ENCODE measurements around the gene ZNF580. TPM values are rescaled to one million over a fixed set of nuclear protein-coding genes. Genes with fewer than 3 reads are reported as not detected.

ZNF580 gene
- total RNA-seq, 1 donor from 2014 or later = 37.4 TPM

DNA sequence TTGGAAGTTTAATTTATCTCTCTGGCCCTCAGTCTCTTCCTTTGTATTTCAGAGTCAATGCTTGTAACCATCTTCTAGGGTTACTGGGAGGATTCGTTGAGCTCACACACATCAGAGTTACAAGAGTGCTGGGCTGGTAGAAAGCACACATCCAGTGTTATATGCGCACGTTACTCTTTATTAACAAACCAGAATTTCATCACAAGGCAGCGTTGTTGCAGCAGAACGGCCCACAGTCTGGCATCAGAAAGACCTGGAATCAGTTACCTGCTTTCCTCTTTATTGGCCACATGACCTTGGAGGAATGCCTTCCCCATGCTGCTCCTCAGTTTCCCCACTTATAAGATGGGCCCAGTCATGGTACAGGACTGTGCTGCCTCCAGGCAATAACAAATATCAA, 31.5 kb upstream of the ZNF580 start:
- DNase-seq (ENCODE audit: extremely low spot score, unreplicated experiment) = no peak
- no peak overlapping the region for H3K27ac Mint-ChIP-seq
- H3K9me3 Mint-ChIP-seq = no peaks in the 10 kb centered on the region
- TF ChIP-seq, protein P1, sequence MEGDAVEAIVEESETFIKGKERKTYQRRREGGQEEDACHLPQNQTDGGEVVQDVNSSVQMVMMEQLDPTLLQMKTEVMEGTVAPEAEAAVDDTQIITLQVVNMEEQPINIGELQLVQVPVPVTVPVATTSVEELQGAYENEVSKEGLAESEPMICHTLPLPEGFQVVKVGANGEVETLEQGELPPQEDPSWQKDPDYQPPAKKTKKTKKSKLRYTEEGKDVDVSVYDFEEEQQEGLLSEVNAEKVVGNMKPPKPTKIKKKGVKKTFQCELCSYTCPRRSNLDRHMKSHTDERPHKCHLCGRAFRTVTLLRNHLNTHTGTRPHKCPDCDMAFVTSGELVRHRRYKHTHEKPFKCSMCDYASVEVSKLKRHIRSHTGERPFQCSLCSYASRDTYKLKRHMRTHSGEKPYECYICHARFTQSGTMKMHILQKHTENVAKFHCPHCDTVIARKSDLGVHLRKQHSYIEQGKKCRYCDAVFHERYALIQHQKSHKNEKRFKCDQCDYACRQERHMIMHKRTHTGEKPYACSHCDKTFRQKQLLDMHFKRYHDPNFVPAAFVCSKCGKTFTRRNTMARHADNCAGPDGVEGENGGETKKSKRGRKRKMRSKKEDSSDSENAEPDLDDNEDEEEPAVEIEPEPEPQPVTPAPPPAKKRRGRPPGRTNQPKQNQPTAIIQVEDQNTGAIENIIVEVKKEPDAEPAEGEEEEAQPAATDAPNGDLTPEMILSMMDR (conservative IDR thresholded peaks at IDR 0.05) = no peak
- H3K4me1 Mint-ChIP-seq (ENCODE audit: unreplicated experiment) = peaks cover 17% of the 10 kb centered on the region
- H3K27me3 Mint-ChIP-seq = no peaks in the 10 kb centered on the region
- no peak overlapping the region for H3K4me3 Mint-ChIP-seq
- peaks cover 35% of the 10 kb centered on the region for H3K36me3 Mint-ChIP-seq

DNA sequence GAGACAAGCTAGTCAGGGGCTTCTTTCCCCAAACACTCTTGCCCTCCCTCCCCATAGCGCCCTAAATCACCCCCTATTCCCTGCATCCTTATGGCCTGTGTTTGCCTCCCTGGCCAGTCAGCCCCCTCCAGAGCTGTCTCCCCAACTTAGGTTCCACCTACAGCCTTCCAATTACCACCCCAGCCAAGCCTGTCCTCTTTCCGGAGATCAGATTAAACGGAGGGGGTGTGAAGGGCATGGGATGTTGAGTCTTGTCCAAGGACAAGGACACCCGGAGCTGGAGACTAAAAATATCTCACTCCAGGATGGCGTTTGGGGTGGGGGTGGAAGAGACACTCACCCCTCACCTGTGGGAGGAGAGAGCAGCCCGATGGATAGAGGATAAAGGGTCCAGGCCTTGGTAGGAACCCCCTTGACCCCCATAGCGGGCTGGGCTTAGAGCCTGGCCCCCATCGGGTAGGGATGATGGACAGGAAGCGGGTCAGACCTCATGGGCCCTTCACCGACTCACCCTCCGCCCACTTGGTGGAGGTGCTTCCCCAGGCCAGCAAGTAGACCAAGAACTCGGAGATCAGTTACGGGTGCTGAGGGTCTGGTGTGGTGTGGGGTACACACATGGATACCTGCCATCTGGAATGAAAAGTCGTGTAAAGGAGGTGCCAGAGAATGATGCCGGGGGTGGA, 29.4 kb upstream of the ZNF580 start:
- H3K27me3 Mint-ChIP-seq = no peaks in the 10 kb centered on the region
- H3K9me3 Mint-ChIP-seq = no peaks in the 10 kb centered on the region
- peaks cover 12% of the 10 kb centered on the region for H3K4me1 Mint-ChIP-seq (ENCODE audit: unreplicated experiment)
- no peak for DNase-seq (ENCODE audit: extremely low spot score, unreplicated experiment)
- H3K36me3 Mint-ChIP-seq = peaks cover 29% of the 10 kb centered on the region
- H3K4me3 Mint-ChIP-seq = no peak overlapping the region
- H3K27ac Mint-ChIP-seq = no peak overlapping the region
- TF ChIP-seq, protein P1 (conservative IDR thresholded peaks at IDR 0.05) = no peak

DNA sequence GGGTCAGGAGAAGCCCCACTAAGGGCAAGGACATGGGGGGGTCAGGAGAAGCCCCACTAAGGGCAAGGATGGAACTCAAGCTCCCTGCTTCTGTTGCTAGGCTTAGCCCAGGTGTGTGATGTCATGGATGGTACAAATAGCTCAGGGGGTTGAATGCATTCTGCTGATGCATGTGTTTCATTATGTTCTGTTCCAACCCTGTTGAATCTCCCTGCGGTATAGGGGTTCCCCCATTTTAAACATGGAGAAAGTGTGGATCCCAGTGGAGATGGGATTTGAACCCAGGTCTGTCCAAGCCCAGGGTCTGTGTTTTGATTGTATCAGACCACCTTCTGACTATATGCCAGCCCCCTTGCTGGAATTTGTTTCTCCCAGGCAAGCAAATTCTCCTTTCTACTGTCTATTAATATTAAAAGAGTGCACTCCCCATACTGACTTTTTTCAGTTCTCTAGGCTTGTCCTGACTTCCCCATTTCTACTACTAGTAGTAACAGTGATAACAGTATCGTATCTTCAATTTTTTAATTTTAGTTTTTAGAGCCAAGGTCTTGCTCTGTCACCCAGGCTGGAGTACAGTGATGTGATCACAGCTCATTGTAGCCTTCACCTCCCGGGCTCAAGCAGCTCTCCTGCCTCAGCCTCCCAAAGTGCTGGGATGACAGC, 28.7 kb upstream of the ZNF580 start:
- peaks cover 23% of the 10 kb centered on the region for H3K36me3 Mint-ChIP-seq
- DNase-seq (ENCODE audit: extremely low spot score, unreplicated experiment) = no peak
- H3K4me3 Mint-ChIP-seq = no peak overlapping the region
- H3K27ac Mint-ChIP-seq = no peak overlapping the region
- TF ChIP-seq, protein P1 (conservative IDR thresholded peaks at IDR 0.05) = no peak
- peaks cover 5% of the 10 kb centered on the region for H3K4me1 Mint-ChIP-seq (ENCODE audit: unreplicated experiment)
- H3K9me3 Mint-ChIP-seq = no peaks in the 10 kb centered on the region
- H3K27me3 Mint-ChIP-seq = no peaks in the 10 kb centered on the region

DNA sequence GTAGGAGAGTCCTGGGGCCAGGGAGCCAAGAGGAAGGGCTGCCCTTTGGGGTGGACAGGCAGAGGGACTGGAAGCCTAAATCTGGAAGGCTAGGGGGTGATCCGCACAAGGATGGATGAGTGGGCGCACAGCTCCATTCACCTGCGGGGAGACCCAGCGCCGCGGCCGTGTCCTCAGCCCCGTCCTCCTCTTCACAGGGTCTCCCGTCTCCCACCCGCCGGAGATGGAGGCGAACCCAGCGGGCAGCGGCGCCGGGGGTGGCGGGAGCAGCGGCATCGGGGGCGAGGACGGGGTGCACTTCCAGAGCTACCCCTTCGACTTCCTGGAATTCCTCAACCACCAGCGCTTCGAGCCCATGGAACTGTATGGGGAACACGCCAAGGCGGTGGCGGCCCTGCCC, 27.4 kb upstream of the ZNF580 start:
- Mint-ChIP-seq H3K36me3 (peaks cover 27% of the 10 kb centered on the region), H3K4me3 (no peak overlapping the region), H3K27me3 (no peaks in the 10 kb centered on the region), H3K27ac (no peak overlapping the region), H3K9me3 (no peaks in the 10 kb centered on the region), H3K4me1 (ENCODE audit: unreplicated experiment) (no peaks in the 10 kb centered on the region)
- no peak for DNase-seq (ENCODE audit: extremely low spot score, unreplicated experiment)
- TF ChIP-seq, protein P1 (conservative IDR thresholded peaks at IDR 0.05) = no peak

DNA sequence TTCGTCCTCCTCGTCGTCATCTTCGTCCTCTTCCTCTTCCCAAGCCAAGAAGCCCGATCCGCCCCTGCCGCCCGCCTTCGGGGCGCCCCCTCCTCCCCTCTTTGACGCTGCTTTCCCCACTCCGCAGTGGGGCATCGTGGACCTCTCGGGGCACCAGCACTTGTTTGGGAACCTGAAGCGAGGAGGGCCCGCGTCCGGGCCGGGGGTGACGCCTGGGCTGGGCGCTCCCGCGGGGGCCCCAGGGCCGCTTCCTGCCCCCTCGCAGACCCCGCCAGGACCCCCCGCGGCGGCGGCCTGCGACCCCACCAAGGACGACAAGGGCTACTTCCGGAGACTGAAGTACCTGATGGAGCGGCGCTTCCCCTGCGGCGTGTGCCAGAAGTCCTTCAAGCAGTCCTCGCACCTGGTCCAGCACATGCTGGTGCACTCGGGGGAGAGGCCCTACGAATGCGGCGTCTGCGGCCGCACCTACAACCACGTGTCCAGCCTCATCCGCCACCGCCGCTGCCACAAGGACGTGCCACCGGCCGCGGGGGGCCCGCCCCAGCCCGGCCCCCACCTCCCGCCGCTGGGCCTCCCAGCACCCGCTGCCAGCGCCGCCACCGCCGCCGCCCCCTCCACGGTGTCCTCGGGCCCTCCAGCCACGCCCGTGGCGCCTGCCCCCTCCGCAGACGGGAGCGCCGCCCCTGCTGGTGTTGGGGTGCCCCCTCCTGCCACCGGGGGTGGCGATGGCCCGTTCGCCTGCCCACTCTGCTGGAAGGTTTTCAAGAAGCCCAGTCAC, 26.7 kb upstream of the ZNF580 start:
- TF ChIP-seq, protein P1 (conservative IDR thresholded peaks at IDR 0.05) = no peak
- Mint-ChIP-seq H3K4me1 (ENCODE audit: unreplicated experiment) (no peaks in the 10 kb centered on the region), H3K4me3 (no peak overlapping the region), H3K9me3 (no peaks in the 10 kb centered on the region), H3K27me3 (no peaks in the 10 kb centered on the region), H3K36me3 (peaks cover 22% of the 10 kb centered on the region), H3K27ac (no peak overlapping the region)
- DNase-seq (ENCODE audit: extremely low spot score, unreplicated experiment) = no peak

Data from type B pancreatic cell (in vitro differentiated cells).